ENCODE measurements around the gene WHAMM. TPM values are rescaled to one million over a fixed set of nuclear protein-coding genes. Genes with fewer than 3 reads are reported as not detected.

WHAMM gene
- total RNA-seq, 1 donor from 2014 or later = 18.8 TPM

DNA sequence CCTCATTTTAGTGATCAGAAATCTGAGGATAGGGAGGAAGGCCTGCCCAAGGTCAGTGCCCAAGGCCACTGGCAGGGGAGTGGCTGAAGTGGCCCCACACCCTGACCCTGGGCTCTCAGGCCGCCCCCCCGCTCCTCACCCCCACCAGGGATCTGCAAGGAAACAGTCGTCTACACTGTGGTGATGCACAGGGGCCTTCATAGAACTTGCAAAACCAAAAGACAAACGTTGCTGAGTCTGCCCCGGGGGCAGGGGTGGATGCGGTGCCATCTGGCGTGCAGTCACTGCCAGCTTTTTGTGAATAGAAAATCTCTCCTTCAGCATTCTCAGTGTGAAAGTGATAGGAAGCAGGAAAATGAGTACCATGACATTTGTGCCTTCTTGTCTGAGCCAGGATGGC is 41.3 kb downstream of the WHAMM start:
- Histone ChIP-seq H3K36me3 (no peaks in the 10 kb centered on the region), H3K4me1 (no peaks in the 10 kb centered on the region), H3K27me3 (no peaks in the 10 kb centered on the region), H3K9me3 (no peaks in the 10 kb centered on the region), H3K4me3 (no peak overlapping the region), H3K27ac (no peak overlapping the region)
- TF ChIP-seq, protein P1, sequence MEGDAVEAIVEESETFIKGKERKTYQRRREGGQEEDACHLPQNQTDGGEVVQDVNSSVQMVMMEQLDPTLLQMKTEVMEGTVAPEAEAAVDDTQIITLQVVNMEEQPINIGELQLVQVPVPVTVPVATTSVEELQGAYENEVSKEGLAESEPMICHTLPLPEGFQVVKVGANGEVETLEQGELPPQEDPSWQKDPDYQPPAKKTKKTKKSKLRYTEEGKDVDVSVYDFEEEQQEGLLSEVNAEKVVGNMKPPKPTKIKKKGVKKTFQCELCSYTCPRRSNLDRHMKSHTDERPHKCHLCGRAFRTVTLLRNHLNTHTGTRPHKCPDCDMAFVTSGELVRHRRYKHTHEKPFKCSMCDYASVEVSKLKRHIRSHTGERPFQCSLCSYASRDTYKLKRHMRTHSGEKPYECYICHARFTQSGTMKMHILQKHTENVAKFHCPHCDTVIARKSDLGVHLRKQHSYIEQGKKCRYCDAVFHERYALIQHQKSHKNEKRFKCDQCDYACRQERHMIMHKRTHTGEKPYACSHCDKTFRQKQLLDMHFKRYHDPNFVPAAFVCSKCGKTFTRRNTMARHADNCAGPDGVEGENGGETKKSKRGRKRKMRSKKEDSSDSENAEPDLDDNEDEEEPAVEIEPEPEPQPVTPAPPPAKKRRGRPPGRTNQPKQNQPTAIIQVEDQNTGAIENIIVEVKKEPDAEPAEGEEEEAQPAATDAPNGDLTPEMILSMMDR (IDR thresholded peaks at IDR 0.05) = no peak
- DNase-seq (ENCODE audit: low spot score in 2 of 2) = no peak
- intact Hi-C loops (cut with DNase I) = no loop called here

GRCh38 chr15:82851306-82851850 is 42.0 kb downstream of the WHAMM start:
- TF ChIP-seq, protein P1 (IDR thresholded peaks at IDR 0.05) = no peak
- no peaks in the 10 kb centered on the region for H3K36me3 ChIP-seq
- H3K27me3 ChIP-seq = no peaks in the 10 kb centered on the region
- H3K9me3 ChIP-seq = no peaks in the 10 kb centered on the region
- intact Hi-C loops (cut with DNase I) = no loop called here
- no peaks in the 10 kb centered on the region for H3K4me1 ChIP-seq
- no peak for DNase-seq (ENCODE audit: low spot score in 2 of 2)
- no peak overlapping the region for H3K27ac ChIP-seq
- H3K4me3 ChIP-seq = no peak overlapping the region

DNA sequence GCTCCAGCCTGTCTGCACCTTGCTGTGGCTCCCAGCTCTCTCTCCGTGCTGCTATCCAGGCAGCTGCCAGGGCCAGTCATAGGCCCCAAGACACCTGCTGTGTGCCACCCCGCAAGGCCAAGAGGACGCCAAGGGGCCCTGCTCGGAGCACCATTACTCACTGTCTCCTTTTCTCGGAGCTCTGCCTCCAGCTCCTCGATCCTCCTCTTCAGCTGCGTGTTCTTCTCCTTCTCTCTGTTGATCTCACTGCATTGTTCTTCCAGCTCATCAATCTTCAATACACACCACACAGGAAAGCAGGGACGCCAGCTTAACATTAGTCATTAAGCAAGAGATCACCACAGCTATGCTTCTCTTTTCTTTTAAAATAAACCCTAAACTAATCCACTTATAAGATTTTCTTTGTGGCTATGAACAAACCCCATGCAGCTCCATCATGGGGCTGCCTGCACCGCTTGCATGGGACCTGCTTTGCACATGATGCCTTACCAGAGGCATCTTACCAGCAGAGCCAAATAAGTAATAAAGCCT is 42.6 kb downstream of the WHAMM start:
- no peaks in the 10 kb centered on the region for H3K9me3 ChIP-seq
- TF ChIP-seq, protein P1 (IDR thresholded peaks at IDR 0.05) = no peak
- H3K4me1 ChIP-seq = no peaks in the 10 kb centered on the region
- H3K4me3 ChIP-seq = no peak overlapping the region
- DNase-seq (ENCODE audit: low spot score in 2 of 2) = no peak
- no peak overlapping the region for H3K27ac ChIP-seq
- intact Hi-C loops (cut with DNase I) = no loop called here
- H3K36me3 ChIP-seq = no peaks in the 10 kb centered on the region
- no peaks in the 10 kb centered on the region for H3K27me3 ChIP-seq

- no peaks in the 10 kb centered on the region for H3K36me3 ChIP-seq
- H3K4me1 ChIP-seq = no peaks in the 10 kb centered on the region
- no peak overlapping the region for H3K27ac ChIP-seq
- H3K27me3 ChIP-seq = no peaks in the 10 kb centered on the region
- H3K9me3 ChIP-seq = no peaks in the 10 kb centered on the region
- DNase-seq (ENCODE audit: low spot score in 2 of 2) = no peak
- TF ChIP-seq, protein P1 (IDR thresholded peaks at IDR 0.05) = no peak
- no peak overlapping the region for H3K4me3 ChIP-seq
- intact Hi-C loops (cut with DNase I) = no loop called here
Measured at GRCh38 chr15:82852941-82853561, 43.6 kb downstream of the WHAMM start.

DNA sequence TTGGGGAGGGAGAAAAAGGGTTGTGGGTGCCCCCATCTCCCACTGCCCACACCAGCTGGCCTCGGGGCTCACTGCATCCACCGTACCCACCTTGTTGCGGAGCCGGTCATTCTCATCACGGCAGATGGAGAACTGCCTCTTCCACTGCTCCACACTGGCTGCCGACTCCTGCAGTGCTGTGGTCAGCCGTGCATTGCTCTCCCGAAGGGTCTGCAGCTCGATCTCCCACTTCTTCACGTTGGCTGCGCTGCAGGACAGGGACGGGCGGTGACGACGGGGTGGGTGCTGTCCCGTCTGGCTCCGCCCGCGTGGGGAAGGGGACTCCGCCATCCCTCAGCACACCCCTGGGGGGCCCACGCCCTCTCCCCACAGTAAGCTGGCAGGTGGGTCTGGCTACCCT is 45.1 kb downstream of the WHAMM start:
- H3K4me1 ChIP-seq = no peaks in the 10 kb centered on the region
- intact Hi-C loops (cut with DNase I) = no loop called here
- no peak overlapping the region for H3K27ac ChIP-seq
- H3K4me3 ChIP-seq = no peak overlapping the region
- no peaks in the 10 kb centered on the region for H3K36me3 ChIP-seq
- H3K27me3 ChIP-seq = no peaks in the 10 kb centered on the region
- H3K9me3 ChIP-seq = no peaks in the 10 kb centered on the region
- TF ChIP-seq, protein P1 (IDR thresholded peaks at IDR 0.05) = no peak
- no peak for DNase-seq (ENCODE audit: low spot score in 2 of 2)
